Measurements from ENCODE around the gene PAM16.

PAM16 gene

GRCh38 chr16:4383591-4384444 is 32.7 kb upstream of the PAM16 start:
- no peak for DNase-seq

GRCh38 chr16:4382795-4383357 is 31.8 kb upstream of the PAM16 start:
- no peak for DNase-seq

- no peak for DNase-seq
Observed at GRCh38 chr16:4381935-4382794, 31.0 kb upstream of the PAM16 start.

- no peak for DNase-seq
Observed at GRCh38 chr16:4381072-4381934, 30.2 kb upstream of the PAM16 start.

GRCh38 chr16:4380119-4381063 is 29.3 kb upstream of the PAM16 start:
- no peak for DNase-seq

- DNase-seq: no peak
Observed at GRCh38 chr16:4378999-4379690, 28.0 kb upstream of the PAM16 start.

GRCh38 chr16:4378161-4378666 is 27.1 kb upstream of the PAM16 start:
- DNase-seq: no peak

- DNase-seq: no peak
Observed at GRCh38 chr16:4377573-4378154, 26.5 kb upstream of the PAM16 start.

GRCh38 chr16:4376893-4377572 is 25.9 kb upstream of the PAM16 start:
- no peak for DNase-seq

GRCh38 chr16:4376126-4376892 is 25.2 kb upstream of the PAM16 start:
- no peak for DNase-seq

- no peak for DNase-seq
Observed at GRCh38 chr16:4375717-4376116, 24.6 kb upstream of the PAM16 start.

GRCh38 chr16:4373909-4374742 is 23.0 kb upstream of the PAM16 start:
- no peak for DNase-seq

GRCh38 chr16:4373356-4373908 is 22.3 kb upstream of the PAM16 start:
- no peak for DNase-seq

- DNase-seq: no peak
Observed at GRCh38 chr16:4372578-4373355, 21.6 kb upstream of the PAM16 start.

- no peak for DNase-seq
Observed at GRCh38 chr16:4372001-4372577, 21.0 kb upstream of the PAM16 start.

- no peak for DNase-seq
Observed at GRCh38 chr16:4371357-4372000, 20.4 kb upstream of the PAM16 start, which contains the start of gene VASN. VASN (plus strand) TSS chr16:4371848; CDS start chr16:4380878, 9,030 bp downstream.

Measured in NCI-H2107 (cell line).